Measurements from ENCODE around the gene CRPPA. TPM values are rescaled to one million over a fixed set of nuclear protein-coding genes. Genes with fewer than 3 reads are reported as not detected.
A peak's percentile ranks its signal among the peaks of the same experiment; 100 is the strongest.

CRPPA gene
- polyA plus RNA-seq, 2 of the 4 experiments (the other 2 are of a cell fraction), result 0.59 to 0.88 TPM

- WGBS (ENCODE audit: missing lambda C conversion rate), result 81% methylated on average over 2 of the region's 2 CpGs
- Histone ChIP-seq H3K9me3 (no peaks in the 10 kb centered on the region), H3K4me3 (no peak overlapping the region), H3K4me1 (no peaks in the 10 kb centered on the region), H3K27ac (no peak overlapping the region), H3K4me2 (no peak overlapping the region)
- POLR2A ChIA-PET, result no interaction called here
- peak; percentile 50 to 65 for DNase-seq (ENCODE audit: low read depth in 1 of 2, low spot score in 1 of 2)
- CTCF ChIA-PET, result interaction anchor here (0.6 to 10.4 kb wide), 40 partner anchors 8 to 354 kb away, joined by 3 to 145 read pairs (median 4); partner anchors contain the start of gene CRPPA
- FAIRE-seq, result peak; percentile 80
- ATAC-seq, result peak; percentile 99
- TF ChIP-seq HEYL (CRISPR knock-in tag; IDR thresholded peaks at IDR 0.05) (no peak), ZFP36 (IDR thresholded peaks at IDR 0.05; ENCODE audit: borderline replicate concordance, partially characterized antibody) (no peak), CEBPB (IDR thresholded peaks at IDR 0.05) (no peak), SMC3 (IDR thresholded peaks at IDR 0.05) (peak; percentile 85), REST (IDR thresholded peaks at IDR 0.05) (no peak), CTCF (IDR thresholded peaks at IDR 0.05) (peak; percentile 72), EP300 (IDR thresholded peaks at IDR 0.05) (no peak), RCOR1 (IDR thresholded peaks at IDR 0.05; ENCODE audit: low read depth, low read length) (no peak), KDM5A (IDR thresholded peaks at IDR 0.05) (no peak), JUN (IDR thresholded peaks at IDR 0.05) (no peak), RAD21 (conservative IDR thresholded peaks at IDR 0.05 in 1 of 2, IDR thresholded peaks at IDR 0.05 in 1 of 2) (peak; percentile 74 to 77)
Measured at GRCh38 chr7:16431646-16432424, 10.5 kb upstream of the CRPPA start.

- 46% methylated on average over 3 of the region's 3 CpGs for WGBS (ENCODE audit: missing lambda C conversion rate)
- TF ChIP-seq NR3C1 (IDR thresholded peaks at IDR 0.05), result no peak
- TF ChIP-seq CBX8 (IDR thresholded peaks at IDR 0.05), result no peak
- TF ChIP-seq MYC (IDR thresholded peaks at IDR 0.05; ENCODE audit: borderline replicate concordance, low read length), result no peak
- no peak for TF ChIP-seq NFE2L2 (conservative IDR thresholded peaks at IDR 0.05; ENCODE audit: low read length)
- no peak for TF ChIP-seq HDAC2 (IDR thresholded peaks at IDR 0.05)
- no peak for TF ChIP-seq CEBPB (IDR thresholded peaks at IDR 0.05)
- TF ChIP-seq RNF2 (IDR thresholded peaks at IDR 0.05; ENCODE audit: borderline replicate concordance, low read depth), result no peak
- TF ChIP-seq KDM1A (IDR thresholded peaks at IDR 0.05; ENCODE audit: low read depth), result no peak
- TF ChIP-seq USF2 (IDR thresholded peaks at IDR 0.05), result no peak
- TF ChIP-seq HES2 (IDR thresholded peaks at IDR 0.05), result no peak
- TF ChIP-seq HOXA7 (CRISPR knock-in tag; IDR thresholded peaks at IDR 0.05), result no peak
- FAIRE-seq (no peak), ATAC-seq (no peak), DNase-seq (ENCODE audit: low read depth in 1 of 2, low spot score in 1 of 2) (no peak)
- Histone ChIP-seq H3K9me3 (no peaks in the 10 kb centered on the region), H3K4me2 (no peak overlapping the region), H3K4me3 (no peak overlapping the region), H3K4me1 (no peaks in the 10 kb centered on the region), H3K27ac (no peak overlapping the region)
- POLR2A ChIA-PET, result interaction anchor here (1.4 kb wide), 1 partner anchor 9 kb away, joined by 4 read pairs; no protein-coding TSS in a partner anchor
- CTCF ChIA-PET, result interaction anchor here (1.9 to 10.4 kb wide), 2 partner anchors 134 to 352 kb away, joined by 4 to 145 read pairs; no protein-coding TSS in a partner anchor
Measured at GRCh38 chr7:16430133-16430532, 8.8 kb upstream of the CRPPA start.
